CD4-positive, alpha-beta T cell treated with Interleukin-15 for 4 hours (primary cell): ENCODE data around the gene MTA1.

Source experiments
- DNase-seq: peaks from one replicate; pipeline ENCODE4 v3.0.0-alpha.2; 2020; ENCODE audit warnings: low spot score

Gene MTA1

GRCh38 chr14:105387530-105387922 is 32.1 kb upstream of the MTA1 start:
- DNase-seq, result no peak

GRCh38 chr14:105388110-105388951 is 31.3 kb upstream of the MTA1 start:
- DNase-seq, result no peak

GRCh38 chr14:105388976-105389375 is 30.7 kb upstream of the MTA1 start:
- no peak for DNase-seq

GRCh38 chr14:105389534-105389933 is 30.1 kb upstream of the MTA1 start:
- DNase-seq, result no peak

GRCh38 chr14:105389976-105390848 is 29.4 kb upstream of the MTA1 start:
- DNase-seq, result no peak

- DNase-seq, result no peak
These were observed 28.7 kb upstream of the MTA1 start for GRCh38 chr14:105390849-105391500.

GRCh38 chr14:105391541-105391940 is 28.1 kb upstream of the MTA1 start:
- no peak for DNase-seq

GRCh38 chr14:105392131-105393090 is 27.2 kb upstream of the MTA1 start:
- no peak for DNase-seq

- DNase-seq, result no peak
These were observed 26.5 kb upstream of the MTA1 start for GRCh38 chr14:105393151-105393550.

- DNase-seq, result no peak
These were observed 24.7 kb upstream of the MTA1 start for GRCh38 chr14:105394714-105395537.

GRCh38 chr14:105395538-105395854 is 24.1 kb upstream of the MTA1 start:
- DNase-seq, result no peak

- DNase-seq, result no peak
These were observed 22.2 kb upstream of the MTA1 start for GRCh38 chr14:105397350-105397931.

- DNase-seq, result peak; percentile 85
These were observed 21.4 kb upstream of the MTA1 start, which contains the start of gene TEX22 for GRCh38 chr14:105398044-105398725. TEX22 (plus strand) TSS chr14:105398538; CDS start chr14:105399341, 803 bp downstream.

- no peak for DNase-seq
These were observed 20.7 kb upstream of the MTA1 start for GRCh38 chr14:105398726-105399465.

GRCh38 chr14:105399466-105399775 is 20.2 kb upstream of the MTA1 start:
- DNase-seq, result no peak

- DNase-seq, result no peak
These were observed 19.6 kb upstream of the MTA1 start for GRCh38 chr14:105400016-105400415.

GRCh38 chr14:105401699-105402098 is 17.9 kb upstream of the MTA1 start:
- no peak for DNase-seq

- DNase-seq, result no peak
These were observed 11.0 kb upstream of the MTA1 start for GRCh38 chr14:105408592-105408991.

GRCh38 chr14:105409364-105409763 is 10.3 kb upstream of the MTA1 start:
- no peak for DNase-seq
